KMS-11 (cell line): ENCODE data around the gene RAD51B.

Experiments
- H2AFZ ChIP-seq: fragments of 200-600 bp; sonication (generic); 2 replicates; pipeline ENCODE4 v1.6.1; 2016; ENCODE audit warnings: antibody characterized with exemption, mixed run types, low read depth
- H3K27ac ChIP-seq: fragments of 200-600 bp; sonication (generic); 2 replicates; pipeline ENCODE4 v1.6.1; 2016; ENCODE audit warnings: mild to moderate bottlenecking, mixed run types
- H3K27me3 ChIP-seq: fragments of 200-600 bp; sonication (generic); 2 replicates; pipeline ENCODE4 v1.6.1; 2017; ENCODE audit warnings: mild to moderate bottlenecking, low read depth, mixed run types, moderate library complexity; ENCODE audit not compliant: insufficient read depth
- H3K36me3 ChIP-seq: fragments of 200-600 bp; sonication (generic); 2 replicates; pipeline ENCODE4 v1.6.1; 2017; ENCODE audit warnings: mild to moderate bottlenecking, mixed run types; ENCODE audit not compliant: insufficient read depth
- H3K4me1 ChIP-seq: fragments of 200-600 bp; sonication (generic); 2 replicates; pipeline ENCODE4 v1.6.1; 2016; ENCODE audit warnings: mild to moderate bottlenecking, low read depth, mixed run types; ENCODE audit not compliant: poor library complexity, severe bottlenecking
- H3K4me2 ChIP-seq: fragments of 200-600 bp; sonication (generic); 2 replicates; pipeline ENCODE4 v1.7.0; 2016; ENCODE audit warnings: mild to moderate bottlenecking, mixed run types
- H3K4me3 ChIP-seq: fragments of 200-600 bp; sonication (generic); IDR thresholded peaks from 2 replicates; pipeline ENCODE4 v1.6.1; 2017; ENCODE audit warnings: low read depth, low read length, mixed read lengths; ENCODE audit not compliant: insufficient read depth
- H3K79me2 ChIP-seq: fragments of 200-600 bp; sonication (generic); 2 replicates; pipeline ENCODE4 v1.6.1; 2016; ENCODE audit warnings: low read depth, mixed run types; ENCODE audit not compliant: insufficient read depth
- H3K9ac ChIP-seq: fragments of 200-600 bp; sonication (generic); 2 replicates; pipeline ENCODE4 v1.6.1; 2016; ENCODE audit warnings: mild to moderate bottlenecking, mixed run types
- H4K20me1 ChIP-seq: fragments of 200-600 bp; sonication (generic); 2 replicates; pipeline ENCODE4 v1.6.1; 2016; ENCODE audit warnings: mild to moderate bottlenecking, mixed run types; ENCODE audit not compliant: insufficient read depth
- TF ChIP-seq, protein P1 (sequence below): fragments of 200-600 bp; sonication (generic); conservative IDR thresholded peaks from 2 replicates; pipeline ENCODE4 v1.6.1; 2017; ENCODE audit warnings: low read depth, mild to moderate bottlenecking, antibody characterized with exemption, low read length, moderate library complexity, mixed read lengths

RAD51B gene

DNA sequence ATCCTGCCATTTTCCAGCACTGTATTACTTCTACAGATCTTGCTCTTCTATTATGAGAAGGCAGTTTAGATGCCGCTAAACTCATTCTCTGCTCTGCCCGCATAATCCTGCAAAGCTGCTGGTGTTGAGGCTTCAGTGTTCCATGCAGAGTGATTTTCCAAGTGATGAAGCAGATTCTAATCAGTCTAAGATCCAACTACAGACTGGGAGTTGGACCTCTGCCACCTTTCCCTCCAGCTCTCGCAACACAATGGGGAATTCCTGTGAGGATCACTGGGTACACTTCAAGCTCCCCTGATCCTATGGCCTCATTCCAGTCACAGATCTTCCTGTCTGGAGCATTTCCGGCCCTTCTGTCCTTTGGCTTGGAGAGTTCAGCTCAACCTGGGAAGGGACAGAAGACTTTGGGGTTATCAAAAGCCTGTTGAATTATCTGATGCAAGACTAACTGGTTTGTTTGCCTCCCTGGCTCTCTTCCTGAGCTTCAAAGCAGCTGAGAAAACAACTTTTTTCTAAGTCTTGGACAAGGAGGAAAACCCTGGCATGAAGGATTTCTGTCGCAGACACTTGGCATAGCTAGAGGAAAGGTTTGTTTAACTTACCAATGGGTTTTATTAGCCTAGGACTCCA is 639.4 kb downstream of the RAD51B start:
- Histone ChIP-seq H3K36me3 (no peaks in the 10 kb centered on the region), H3K4me1 (no peaks in the 10 kb centered on the region), H3K4me2 (no peak overlapping the region), H3K79me2 (no peaks in the 10 kb centered on the region), H3K27ac (no peak overlapping the region), H3K4me3 (no peak overlapping the region), H2AFZ (no peak overlapping the region), H3K27me3 (no peaks in the 10 kb centered on the region), H3K9ac (no peak overlapping the region), H4K20me1 (no peaks in the 10 kb centered on the region)
- TF ChIP-seq, protein P1, sequence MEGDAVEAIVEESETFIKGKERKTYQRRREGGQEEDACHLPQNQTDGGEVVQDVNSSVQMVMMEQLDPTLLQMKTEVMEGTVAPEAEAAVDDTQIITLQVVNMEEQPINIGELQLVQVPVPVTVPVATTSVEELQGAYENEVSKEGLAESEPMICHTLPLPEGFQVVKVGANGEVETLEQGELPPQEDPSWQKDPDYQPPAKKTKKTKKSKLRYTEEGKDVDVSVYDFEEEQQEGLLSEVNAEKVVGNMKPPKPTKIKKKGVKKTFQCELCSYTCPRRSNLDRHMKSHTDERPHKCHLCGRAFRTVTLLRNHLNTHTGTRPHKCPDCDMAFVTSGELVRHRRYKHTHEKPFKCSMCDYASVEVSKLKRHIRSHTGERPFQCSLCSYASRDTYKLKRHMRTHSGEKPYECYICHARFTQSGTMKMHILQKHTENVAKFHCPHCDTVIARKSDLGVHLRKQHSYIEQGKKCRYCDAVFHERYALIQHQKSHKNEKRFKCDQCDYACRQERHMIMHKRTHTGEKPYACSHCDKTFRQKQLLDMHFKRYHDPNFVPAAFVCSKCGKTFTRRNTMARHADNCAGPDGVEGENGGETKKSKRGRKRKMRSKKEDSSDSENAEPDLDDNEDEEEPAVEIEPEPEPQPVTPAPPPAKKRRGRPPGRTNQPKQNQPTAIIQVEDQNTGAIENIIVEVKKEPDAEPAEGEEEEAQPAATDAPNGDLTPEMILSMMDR = no peak

DNA sequence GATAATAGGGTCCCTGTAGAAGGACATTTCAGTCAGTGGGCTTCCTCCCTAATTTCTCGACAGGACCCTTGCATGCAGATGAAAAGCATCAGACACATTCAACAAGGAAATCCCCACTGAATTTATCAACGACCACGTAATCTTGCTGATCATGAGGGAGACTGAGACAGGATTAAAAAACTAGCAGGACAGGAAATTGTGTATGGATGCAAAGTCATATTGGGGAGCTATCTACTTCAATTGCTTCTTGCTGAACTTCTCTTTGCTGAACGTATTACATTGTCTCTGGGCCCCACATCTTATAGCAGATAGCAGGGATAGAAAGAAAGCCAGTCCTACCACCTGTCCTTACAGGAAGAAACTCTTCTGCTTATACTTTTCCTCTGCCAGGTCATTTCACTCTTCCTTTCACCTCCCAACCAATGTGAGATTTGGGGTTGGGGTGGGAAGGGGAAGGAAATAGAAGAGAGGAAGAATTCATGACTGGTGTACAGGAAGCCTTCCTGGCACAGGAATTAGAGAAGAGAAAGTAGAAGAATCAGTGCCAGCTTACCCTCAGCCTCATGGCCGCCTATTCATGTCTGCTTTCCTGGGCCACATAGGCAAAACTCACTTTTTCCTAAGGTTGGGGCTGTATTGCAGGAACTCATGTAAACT is 640.0 kb downstream of the RAD51B start:
- Histone ChIP-seq H3K9ac (no peak overlapping the region), H2AFZ (no peak overlapping the region), H3K4me1 (no peaks in the 10 kb centered on the region), H3K79me2 (no peaks in the 10 kb centered on the region), H3K27ac (no peak overlapping the region), H3K27me3 (no peaks in the 10 kb centered on the region), H3K36me3 (no peaks in the 10 kb centered on the region), H4K20me1 (no peaks in the 10 kb centered on the region), H3K4me2 (no peak overlapping the region), H3K4me3 (no peak overlapping the region)
- TF ChIP-seq, protein P1 = no peak

DNA sequence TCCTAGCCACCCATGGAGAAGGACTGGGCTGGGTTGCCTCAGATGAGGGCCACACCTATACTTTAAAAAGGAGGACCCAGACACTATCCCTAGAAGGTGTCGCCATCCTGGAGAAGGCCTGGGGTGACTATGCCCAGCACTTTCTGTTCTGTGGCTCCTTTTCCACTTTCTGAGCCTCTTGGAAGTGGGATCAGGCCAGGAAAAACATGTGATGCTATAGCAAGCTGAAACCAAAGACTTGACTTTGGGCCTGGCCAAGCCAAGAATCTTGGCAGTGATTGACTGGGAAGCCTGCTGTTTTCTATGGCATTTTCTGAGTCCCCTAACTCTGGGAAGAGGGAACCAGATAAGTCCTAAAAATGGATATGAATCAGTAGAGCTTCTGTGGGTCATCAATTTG is 641.0 kb downstream of the RAD51B start:
- Histone ChIP-seq H3K4me3 (no peak overlapping the region), H3K4me2 (no peak overlapping the region), H3K9ac (no peak overlapping the region), H3K79me2 (no peaks in the 10 kb centered on the region), H3K27me3 (no peaks in the 10 kb centered on the region), H3K4me1 (no peaks in the 10 kb centered on the region), H3K27ac (no peak overlapping the region), H3K36me3 (no peaks in the 10 kb centered on the region), H2AFZ (no peak overlapping the region), H4K20me1 (no peaks in the 10 kb centered on the region)
- TF ChIP-seq, protein P1 = no peak

DNA sequence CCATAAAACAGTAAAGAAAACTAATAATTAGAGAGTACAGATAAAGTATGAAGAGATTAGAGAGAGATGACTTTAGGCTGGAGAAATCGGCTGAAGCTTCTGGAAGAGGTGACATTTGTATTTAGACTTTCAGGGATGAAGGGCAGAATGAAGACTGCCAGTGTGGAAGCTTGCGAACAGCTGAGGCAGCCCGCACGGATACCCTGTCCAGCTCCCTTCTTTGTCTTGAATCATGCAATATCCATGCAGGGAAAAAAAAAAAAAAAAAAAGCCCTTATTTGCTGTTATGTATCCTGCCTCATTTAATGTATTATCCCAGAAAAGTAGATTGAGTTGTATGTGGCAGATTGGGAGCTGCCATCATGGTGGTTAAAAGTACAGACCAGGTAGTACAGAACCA is 641.5 kb downstream of the RAD51B start:
- Histone ChIP-seq H3K4me2 (no peak overlapping the region), H4K20me1 (no peaks in the 10 kb centered on the region), H3K36me3 (no peaks in the 10 kb centered on the region), H3K9ac (no peak overlapping the region), H2AFZ (no peak overlapping the region), H3K79me2 (no peaks in the 10 kb centered on the region), H3K27me3 (no peaks in the 10 kb centered on the region), H3K27ac (no peak overlapping the region), H3K4me1 (no peaks in the 10 kb centered on the region), H3K4me3 (no peak overlapping the region)
- TF ChIP-seq, protein P1 = no peak
